ELR (cell line): ENCODE measurements around the gene GRK4.
"Not testable (repeated sequence)": the region's sequence is repeated elsewhere in the genome, so short reads cannot be mapped to it uniquely, and the experiment has no call there.

Experiments
- DNase-seq: peaks from one replicate; pipeline ENCODE4 v3.0.0-alpha.2; 2015; ENCODE audit warnings: low read depth

Gene GRK4

GRCh38 chr4:3041192-3042142, 78.1 kb downstream of the GRK4 start:
- DNase-seq = peak; percentile 76

DNA sequence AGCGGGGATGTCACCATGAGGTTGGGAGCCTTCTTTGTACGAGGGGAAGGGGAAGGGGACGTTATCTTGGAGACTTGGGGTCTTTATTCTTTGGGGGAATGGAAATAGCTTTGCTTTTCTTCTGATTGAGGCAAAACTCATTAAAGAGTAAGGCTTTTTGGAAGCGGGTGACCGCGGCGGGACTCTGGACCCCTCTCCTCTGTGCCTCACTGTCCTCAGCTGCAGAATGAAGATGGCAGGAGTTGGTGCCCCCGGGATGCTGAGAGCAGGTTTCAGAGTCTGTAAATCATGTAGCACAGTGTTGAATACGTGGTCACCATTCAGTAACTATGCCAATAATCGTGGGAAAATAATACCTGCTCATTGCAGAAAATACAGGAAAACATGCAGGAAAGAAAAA, 78.9 kb downstream of the GRK4 start:
- DNase-seq = no peak

DNA sequence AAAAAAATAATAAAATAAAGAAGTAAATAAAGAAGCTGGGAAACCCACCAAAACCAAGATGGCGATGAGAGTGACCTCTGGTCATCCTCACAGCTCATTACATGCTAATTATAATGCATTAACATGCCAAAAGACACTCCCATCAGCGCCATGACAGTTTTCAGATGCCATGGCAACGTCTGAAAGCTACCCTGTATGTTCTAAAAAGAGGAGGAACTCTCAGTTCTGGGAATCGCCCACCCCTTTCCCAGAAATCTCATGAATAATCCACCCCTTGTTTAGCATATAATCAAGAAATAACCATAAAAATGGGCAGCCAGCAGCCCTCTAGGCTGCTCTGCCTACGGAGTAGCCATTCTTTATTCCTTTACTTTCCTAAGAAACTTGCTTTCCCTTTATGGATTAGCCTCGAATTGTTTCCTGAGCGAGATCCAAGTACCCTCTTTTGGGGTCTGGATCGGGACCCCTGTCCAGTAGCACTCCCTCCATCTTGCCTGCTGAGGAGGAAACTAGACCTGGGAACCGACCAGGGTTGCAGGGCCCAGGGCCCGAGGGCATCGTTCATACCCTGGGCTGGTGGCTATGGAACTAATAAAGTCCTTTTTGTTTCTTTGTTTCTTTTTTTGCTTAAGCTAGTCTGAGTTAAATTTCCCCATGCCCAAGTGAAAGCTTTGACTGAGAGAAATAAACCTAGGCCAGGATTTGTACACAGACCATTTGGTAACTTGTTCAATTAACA, 80.1 kb downstream of the GRK4 start:
- no peak for DNase-seq

DNA sequence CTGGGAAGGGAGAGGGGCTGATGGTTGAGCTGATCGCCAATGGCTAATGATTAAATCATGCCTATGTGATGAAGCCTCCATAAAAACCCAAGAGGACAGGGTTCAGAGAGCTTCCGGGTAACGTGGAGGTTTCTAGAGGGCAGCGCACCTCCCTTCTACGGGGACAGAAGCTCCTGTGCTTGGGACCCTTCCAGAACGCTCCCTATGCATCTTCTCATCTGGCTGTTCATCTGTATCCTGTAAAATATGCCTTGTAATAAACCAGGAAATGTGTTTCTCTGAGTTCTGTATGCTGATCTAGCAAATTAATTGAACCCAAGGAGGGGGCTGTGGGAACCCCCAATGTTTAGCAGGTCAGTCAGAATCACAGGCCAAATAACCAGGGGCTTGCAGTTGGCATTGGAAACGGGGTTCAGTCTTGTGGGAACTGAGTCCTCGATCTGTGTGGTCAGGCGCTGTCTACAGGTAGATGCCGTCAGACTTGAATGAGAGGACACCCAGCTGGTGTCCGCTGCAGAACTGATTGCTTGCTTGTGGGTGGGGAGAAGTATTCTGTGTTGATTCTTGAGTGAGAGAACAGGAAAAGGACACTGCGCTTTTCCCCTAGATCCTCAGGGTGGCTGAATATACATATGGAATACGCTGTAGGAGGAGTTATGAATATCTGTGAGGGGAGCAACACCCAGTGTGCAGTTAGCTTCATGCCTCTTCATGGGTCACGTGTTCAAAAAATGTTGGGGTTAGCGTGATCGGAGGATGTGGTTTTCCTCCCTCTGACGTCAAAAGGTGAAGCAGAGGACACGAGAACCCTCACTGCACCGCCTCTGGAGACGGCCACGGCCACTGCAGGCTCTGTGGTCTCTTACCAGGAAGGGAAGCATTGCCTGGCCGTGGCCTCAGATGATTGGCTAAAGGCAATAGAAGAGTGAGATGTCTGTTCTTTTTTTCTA, 81.8 kb downstream of the GRK4 start:
- peak; percentile 71 for DNase-seq

DNA sequence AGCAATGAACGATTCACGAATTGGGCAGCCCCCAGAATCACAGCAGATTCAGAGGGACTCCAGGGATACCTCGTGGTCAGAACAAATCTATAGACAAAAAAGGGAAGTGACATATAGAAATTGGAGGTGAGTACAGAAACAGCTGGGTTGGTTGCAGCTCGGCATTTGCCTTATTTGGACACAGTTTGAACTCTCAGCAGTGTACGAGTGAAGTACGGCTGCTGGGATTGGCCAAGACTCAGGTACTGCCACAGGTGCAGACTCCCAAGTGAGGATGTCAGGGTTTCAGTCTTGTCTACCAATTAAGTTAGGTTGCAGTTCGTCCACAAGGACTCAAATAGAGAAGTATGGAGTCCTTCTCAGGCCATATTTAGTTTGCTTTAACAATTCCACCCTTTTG, 82.8 kb downstream of the GRK4 start:
- DNase-seq = no peak

- DNase-seq = no peak
These were observed 83.3 kb downstream of the GRK4 start for GRCh38 chr4:3046623-3047022.

DNA sequence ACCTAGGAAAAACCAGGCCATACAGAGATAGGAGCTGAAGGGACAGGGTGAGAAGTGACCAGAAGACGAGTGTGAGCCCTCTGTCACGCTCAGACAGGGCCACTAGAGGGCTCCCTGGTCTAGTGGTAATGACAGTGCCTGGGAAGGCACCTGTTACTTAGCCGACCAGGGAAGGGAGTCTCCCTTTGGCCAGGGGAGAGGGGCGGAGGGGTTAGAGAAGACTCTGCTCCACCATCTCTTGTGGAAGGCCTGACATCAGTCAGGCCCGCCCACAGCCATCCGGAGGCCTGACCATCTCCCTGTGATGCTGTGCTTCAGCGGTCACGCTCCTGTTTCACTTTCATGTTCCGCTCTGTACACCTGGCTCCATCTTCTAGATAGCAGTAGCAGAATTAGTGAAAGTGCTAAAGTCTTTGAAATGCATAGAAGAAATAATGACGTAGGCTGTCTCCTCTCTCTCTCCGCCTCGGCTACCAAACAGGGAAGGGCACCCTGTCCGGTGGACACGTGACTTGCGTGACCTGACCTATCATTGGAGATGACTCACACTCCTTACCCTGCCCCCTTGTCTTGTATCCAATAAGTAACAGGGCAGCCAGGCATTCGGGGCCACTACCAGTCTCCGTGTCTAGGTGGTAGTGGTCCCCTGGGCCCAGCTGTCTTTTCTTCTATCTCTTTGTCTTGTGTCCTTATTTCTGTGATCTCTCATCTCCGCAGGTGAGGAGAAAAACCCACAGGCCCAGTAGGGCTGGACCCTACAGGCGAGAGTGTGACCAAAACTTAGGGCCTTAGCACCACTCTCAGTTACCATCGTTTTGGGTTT, 84.3 kb downstream of the GRK4 start:
- DNase-seq = peak; percentile 61

GRCh38 chr4:3051141-3051897, 87.9 kb downstream of the GRK4 start:
- not testable (repeated sequence) for DNase-seq

- no peak for DNase-seq
These were observed 90.9 kb downstream of the GRK4 start for GRCh38 chr4:3054169-3054759.

GRCh38 chr4:3059943-3060342, 96.6 kb downstream of the GRK4 start:
- no peak for DNase-seq

GRCh38 chr4:3060946-3061345, 97.6 kb downstream of the GRK4 start:
- no peak for DNase-seq

GRCh38 chr4:3062471-3062870, 99.1 kb downstream of the GRK4 start:
- DNase-seq = peak; percentile 31

DNA sequence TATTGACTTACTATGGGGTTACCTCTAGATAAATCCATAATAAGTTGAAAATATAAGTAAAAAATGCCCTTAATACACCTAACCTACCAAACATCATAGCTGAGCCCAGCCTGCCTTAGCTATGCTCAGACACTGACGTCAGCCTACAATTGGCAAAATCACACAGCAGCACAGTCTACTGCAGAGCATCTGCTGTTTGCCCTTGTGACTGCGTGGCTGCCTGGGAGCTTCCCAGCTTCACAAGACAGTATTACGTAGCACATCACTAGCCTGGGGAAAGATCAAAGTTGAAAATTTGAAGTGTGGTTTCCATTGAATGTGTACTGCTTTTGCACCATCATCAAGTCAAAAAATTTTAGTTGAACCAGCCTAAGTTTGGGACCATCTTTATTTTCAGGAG, 102.2 kb downstream of the GRK4 start:
- DNase-seq = no peak

- no peak for DNase-seq
These were observed 103.5 kb downstream of the GRK4 start for GRCh38 chr4:3066836-3067400.

DNA sequence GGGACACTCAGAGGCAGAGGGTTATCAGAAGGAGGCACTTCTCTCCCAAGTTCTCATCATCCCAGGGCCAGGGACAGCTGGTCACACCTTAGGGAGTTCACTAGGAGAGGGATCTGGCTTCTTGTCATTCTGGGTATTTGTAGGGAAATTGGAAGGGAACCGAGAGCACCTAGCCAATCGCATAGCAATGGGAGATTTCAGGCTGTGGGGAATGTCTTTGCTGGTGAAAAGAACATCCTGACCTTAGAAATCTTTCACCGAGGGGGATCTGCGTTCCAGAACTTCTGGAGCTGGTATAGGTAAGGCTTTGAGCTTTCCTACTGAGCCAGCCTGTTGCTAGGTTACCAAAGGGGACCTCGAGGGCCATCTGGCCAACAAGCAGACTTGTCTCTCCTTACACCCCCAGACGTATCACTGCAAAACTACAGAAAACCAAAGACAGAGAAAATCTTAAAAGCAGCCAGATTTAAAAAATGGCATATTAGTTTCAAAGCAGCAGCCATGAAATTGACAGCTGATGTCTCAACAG, 104.2 kb downstream of the GRK4 start:
- no peak for DNase-seq

GRCh38 chr4:3069661-3070199, 106.4 kb downstream of the GRK4 start:
- DNase-seq = no peak

DNA sequence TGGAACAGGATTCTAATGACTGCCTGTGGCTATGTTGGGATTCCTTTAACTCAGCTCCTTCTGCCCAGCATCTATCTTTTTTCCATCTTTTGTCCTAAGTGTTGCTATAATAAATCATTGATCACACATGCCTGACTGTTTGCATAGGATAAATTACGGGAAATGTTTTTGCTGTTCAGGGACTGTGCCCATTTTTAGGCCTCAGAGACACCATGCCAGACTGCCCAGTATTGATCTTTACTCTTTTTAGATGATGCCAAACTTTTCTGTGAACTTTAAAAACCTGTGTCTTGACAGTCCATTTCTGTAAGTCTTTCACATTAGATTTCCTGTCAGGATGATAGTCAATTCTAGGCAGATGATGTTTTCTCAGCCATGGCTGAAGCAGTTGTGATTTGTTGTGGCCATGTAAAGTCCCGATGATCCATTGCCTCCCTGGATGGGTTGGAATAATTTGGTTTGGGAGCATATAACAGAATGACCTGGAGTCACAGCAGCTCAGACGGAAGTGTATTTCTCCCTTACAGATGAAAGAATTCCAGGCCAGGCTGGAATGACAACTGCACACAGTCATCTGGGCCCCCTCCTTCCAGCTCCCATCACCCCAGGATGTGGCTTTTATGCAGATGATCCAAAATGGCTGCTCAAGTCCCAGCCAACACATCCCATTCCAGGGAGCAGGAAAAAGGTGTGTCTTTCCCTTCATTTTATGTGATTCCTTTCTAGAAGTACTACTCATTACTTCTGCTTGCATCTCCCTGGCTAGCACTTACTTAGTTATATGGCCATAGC, 107.5 kb downstream of the GRK4 start:
- DNase-seq = peak; percentile 58

GRCh38 chr4:3071811-3072210, 108.4 kb downstream of the GRK4 start:
- DNase-seq = peak; percentile 3
